Lower leg skin (tissue), 3 donors: ENCODE data around the gene RMND1.
"Not testable (repeated sequence)": the region's sequence is repeated elsewhere in the genome, so short reads cannot be mapped to it uniquely, and the experiment has no call there.

ENCODE experiments used
- CTCF ChIP-seq, 3 donors: fragments of 450-650 bp; IDR thresholded peaks; one replicate each; pipeline ENCODE4 v1.5.1; 2016; ENCODE audit warnings: antibody characterized with exemption in 3 of 3, mild to moderate bottlenecking in 3 of 3, moderate library complexity in 2 of 3
- POLR2A ChIP-seq, 2 donors: fragments of 450-650 bp; IDR thresholded peaks; one replicate each; pipeline ENCODE4 v1.6.1; 2016 to 2017; ENCODE audit warnings: antibody characterized with exemption in 2 of 2, mild to moderate bottlenecking in 1 of 2, moderate library complexity in 1 of 2

GRCh38 chr6:151356983-151357382, 94.9 kb downstream of the RMND1 start:
- not testable (repeated sequence) for TF ChIP-seq POLR2A, CTCF (IDR thresholded peaks at IDR 0.05)
